Cardiac fibroblast (primary cell): ENCODE measurements around the gene MTM1.

ENCODE experiments used
- DNase-seq, 2 donors: peaks; one replicate each; pipeline versions ENCODE4 v3.0.0 to v3.0.0-alpha.2; 2010; ENCODE audit warnings: low read depth in 2 of 2
- H3K4me3 ChIP-seq, 2 donors: replicated peaks in 1 of 2; 1 replicate in 1 of 2; 2 replicates in 1 of 2; pipeline ENCODE4 v1.5.1; 2011; ENCODE audit warnings: low read depth in 2 of 2, low read length in 2 of 2, mild to moderate bottlenecking in 2 of 2, moderate library complexity in 1 of 2
- CTCF ChIP-seq: IDR thresholded peaks from one replicate; pipeline ENCODE4 v1.5.1; 2011; ENCODE audit warnings: low read depth, mild to moderate bottlenecking, low read length, inconsistent platforms

The MTM1 gene

GRCh38 chrX:150715184-150715583 lies 146.8 kb downstream of the MTM1 start:
- TF ChIP-seq CTCF: no peak
- DNase-seq: peak in 1 of 2 donors; percentile 15
- no peak overlapping the region for H3K4me3 ChIP-seq

- TF ChIP-seq CTCF: no peak
- DNase-seq: no peak
- no peak overlapping the region for H3K4me3 ChIP-seq
These were observed 151.2 kb downstream of the MTM1 start for GRCh38 chrX:150719621-150720020.
